Measurements from ENCODE around the gene CHL1.

CHL1 gene

DNA sequence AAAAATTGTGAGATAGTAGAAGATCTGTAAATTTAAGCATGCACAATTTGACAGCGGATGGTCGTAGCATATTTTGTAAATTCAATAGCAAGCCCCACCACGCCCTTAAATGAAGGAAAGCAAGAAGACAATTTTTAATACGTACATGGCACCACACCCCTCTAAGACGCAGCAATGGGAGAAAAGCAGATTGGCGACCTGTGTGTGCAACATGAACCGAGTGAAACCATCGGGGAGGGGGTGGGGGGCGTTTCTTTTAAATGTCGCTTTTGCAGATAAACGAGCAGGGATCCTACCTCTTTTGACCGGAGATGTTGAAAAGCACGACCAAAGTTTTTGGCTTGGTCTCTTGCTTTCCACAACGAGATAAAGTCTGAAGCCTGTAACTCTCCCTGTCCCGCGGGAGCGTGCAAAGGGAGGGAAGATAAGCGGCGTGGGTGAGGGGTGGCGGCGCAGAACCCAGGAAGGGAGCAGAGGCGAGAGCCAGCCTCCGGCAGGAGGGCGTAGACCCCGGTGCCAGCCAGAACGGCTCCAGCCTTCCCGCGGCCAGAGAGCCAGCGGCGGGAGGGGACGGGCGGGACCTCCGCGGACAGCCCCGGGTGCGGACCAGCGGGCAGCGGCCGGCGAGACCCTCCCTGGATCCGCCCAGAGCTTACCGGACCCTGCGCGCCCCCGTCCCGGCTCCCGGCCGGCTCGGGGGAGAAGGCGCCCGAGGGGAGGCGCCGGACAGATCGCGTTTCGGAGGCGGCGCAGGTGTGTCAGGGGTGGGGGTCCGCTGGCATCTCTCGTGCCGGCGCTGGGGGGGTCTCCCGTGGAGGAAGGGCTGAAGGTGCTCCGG lies at the start of gene CHL1:
Gene CHL1 (plus strand): TSS at position 453 of the 838 bp plus-strand sequence. CDS start 123,014 bp downstream, outside the sequence.
- Mint-ChIP-seq H3K4me3 (no peak within 1 kb of the TSS), H3K9me3 (peaks cover 5% of the 10 kb centered on the region), H3K36me3 (ENCODE audit: low read depth) (peaks cover 3% of the 10 kb centered on the region)

DNA sequence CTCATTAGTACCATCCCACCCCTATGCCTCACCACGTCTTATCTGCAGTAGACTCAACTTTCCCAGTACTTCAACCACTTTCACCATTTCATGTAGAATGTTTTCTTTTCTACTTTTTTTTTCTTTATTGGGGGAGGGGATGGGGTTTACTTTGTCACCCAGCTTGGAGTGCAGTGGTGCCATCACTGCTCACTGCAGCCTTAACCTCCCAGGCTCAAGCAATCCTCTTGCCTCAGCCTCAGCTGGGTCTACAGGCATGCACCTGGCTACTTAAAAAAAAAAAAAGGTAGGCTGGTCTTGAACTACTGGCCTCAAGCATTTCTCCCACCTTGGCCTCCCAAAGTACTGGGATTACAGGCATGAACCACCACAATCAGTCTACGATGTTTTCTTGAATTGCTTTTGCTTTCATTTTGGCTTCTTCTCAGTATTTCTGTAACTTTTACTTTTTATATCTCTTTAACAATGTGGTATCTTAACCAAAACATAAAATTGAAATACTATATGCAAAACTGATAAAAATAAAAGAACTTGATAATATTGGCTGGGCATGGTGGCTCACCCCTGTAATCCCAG lies 44.9 kb upstream of the CHL1 start:
- Mint-ChIP-seq H3K36me3 (ENCODE audit: low read depth) (no peaks in the 10 kb centered on the region), H3K4me3 (no peak overlapping the region), H3K9me3 (no peaks in the 10 kb centered on the region), H3K4me1 (ENCODE audit: low read depth) (no peaks in the 10 kb centered on the region), H3K27ac (no peak overlapping the region), H3K27me3 (ENCODE audit: low read depth) (no peaks in the 10 kb centered on the region)

More for the DNA sequence above, at the start of gene CHL1:
- Mint-ChIP-seq H3K27ac (no peak within 1 kb of the TSS), H3K27me3 (ENCODE audit: low read depth) (peaks cover 25% of the 10 kb centered on the region), H3K4me1 (ENCODE audit: low read depth) (peaks cover 2% of the 10 kb centered on the region)

DNA sequence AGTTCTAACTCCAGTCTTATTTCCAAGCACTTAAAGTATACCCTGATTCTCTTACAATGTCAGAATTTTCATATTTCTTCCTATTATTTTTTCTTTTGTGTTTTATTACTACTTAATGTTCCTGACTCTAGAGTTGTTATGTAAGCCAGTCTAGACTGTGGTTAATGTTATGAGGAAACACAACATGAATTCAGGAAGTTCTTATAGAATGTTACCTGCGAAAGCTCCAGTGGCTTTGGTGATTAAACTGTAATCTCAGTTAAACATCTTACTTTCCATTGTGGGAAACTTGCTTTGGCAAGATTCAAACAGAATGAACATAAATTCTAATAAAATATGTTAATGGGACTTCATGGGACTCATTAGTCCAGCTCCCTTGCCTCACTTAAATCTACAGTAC lies 36.6 kb upstream of the CHL1 start:
- no peaks in the 10 kb centered on the region for H3K27me3 Mint-ChIP-seq (ENCODE audit: low read depth)
- no peak overlapping the region for H3K4me3 Mint-ChIP-seq
- H3K36me3 Mint-ChIP-seq (ENCODE audit: low read depth) = no peaks in the 10 kb centered on the region
- H3K9me3 Mint-ChIP-seq = no peaks in the 10 kb centered on the region
- no peaks in the 10 kb centered on the region for H3K4me1 Mint-ChIP-seq (ENCODE audit: low read depth)
- H3K27ac Mint-ChIP-seq = no peak overlapping the region

- Mint-ChIP-seq H3K4me1 (ENCODE audit: low read depth) (no peaks in the 10 kb centered on the region), H3K36me3 (ENCODE audit: low read depth) (no peaks in the 10 kb centered on the region), H3K9me3 (no peaks in the 10 kb centered on the region), H3K27ac (no peak overlapping the region), H3K27me3 (ENCODE audit: low read depth) (no peaks in the 10 kb centered on the region), H3K4me3 (no peak overlapping the region)
Observed at GRCh38 chr3:166071-166470, 30.5 kb upstream of the CHL1 start.

GRCh38 chr3:166799-167198 lies 29.8 kb upstream of the CHL1 start:
- H3K9me3 Mint-ChIP-seq = no peaks in the 10 kb centered on the region
- no peak overlapping the region for H3K27ac Mint-ChIP-seq
- H3K36me3 Mint-ChIP-seq (ENCODE audit: low read depth) = no peaks in the 10 kb centered on the region
- no peaks in the 10 kb centered on the region for H3K4me1 Mint-ChIP-seq (ENCODE audit: low read depth)
- no peak overlapping the region for H3K4me3 Mint-ChIP-seq
- H3K27me3 Mint-ChIP-seq (ENCODE audit: low read depth) = no peaks in the 10 kb centered on the region

DNA sequence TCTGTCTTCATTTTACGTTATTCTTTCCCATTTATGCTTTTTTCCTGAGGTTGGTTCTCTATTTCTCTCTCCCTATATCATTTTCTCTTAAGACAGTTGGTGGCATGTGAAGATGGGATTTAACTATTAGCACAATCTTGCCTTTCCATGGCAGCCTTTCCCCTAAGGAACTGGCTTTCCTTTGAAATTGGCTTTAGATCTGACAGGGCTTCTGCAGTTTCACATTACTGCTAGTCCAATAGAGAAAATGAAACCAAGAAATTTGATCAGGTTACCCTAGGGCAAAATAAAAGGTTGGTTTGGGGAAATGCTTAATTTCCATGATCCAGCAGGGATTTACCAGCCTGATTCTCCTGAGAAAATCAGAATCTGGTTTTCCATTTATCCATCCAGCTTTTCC lies 22.7 kb upstream of the CHL1 start:
- H3K27me3 Mint-ChIP-seq (ENCODE audit: low read depth) = no peaks in the 10 kb centered on the region
- no peaks in the 10 kb centered on the region for H3K36me3 Mint-ChIP-seq (ENCODE audit: low read depth)
- peaks cover 2% of the 10 kb centered on the region for H3K4me1 Mint-ChIP-seq (ENCODE audit: low read depth)
- no peaks in the 10 kb centered on the region for H3K9me3 Mint-ChIP-seq
- no peak overlapping the region for H3K27ac Mint-ChIP-seq
- no peak overlapping the region for H3K4me3 Mint-ChIP-seq

- Mint-ChIP-seq H3K36me3 (ENCODE audit: low read depth) (no peaks in the 10 kb centered on the region), H3K4me3 (no peak overlapping the region), H3K27ac (no peak overlapping the region), H3K9me3 (no peaks in the 10 kb centered on the region), H3K27me3 (ENCODE audit: low read depth) (no peaks in the 10 kb centered on the region), H3K4me1 (ENCODE audit: low read depth) (no peaks in the 10 kb centered on the region)
Observed at GRCh38 chr3:184976-185375, 11.6 kb upstream of the CHL1 start.

GRCh38 chr3:192215-192929 lies 4.2 kb upstream of the CHL1 start:
- Mint-ChIP-seq H3K4me3 (no peak overlapping the region), H3K36me3 (ENCODE audit: low read depth) (peaks cover 3% of the 10 kb centered on the region), H3K9me3 (peaks cover 5% of the 10 kb centered on the region), H3K4me1 (ENCODE audit: low read depth) (peaks cover 2% of the 10 kb centered on the region), H3K27ac (no peak overlapping the region), H3K27me3 (ENCODE audit: low read depth) (peaks cover 15% of the 10 kb centered on the region)

GRCh38 chr3:194001-194400 lies 2.6 kb upstream of the CHL1 start:
- Mint-ChIP-seq H3K27ac (no peak overlapping the region), H3K4me3 (no peak overlapping the region), H3K4me1 (ENCODE audit: low read depth) (peaks cover 2% of the 10 kb centered on the region), H3K27me3 (ENCODE audit: low read depth) (peaks cover 23% of the 10 kb centered on the region), H3K9me3 (peaks cover 5% of the 10 kb centered on the region), H3K36me3 (ENCODE audit: low read depth) (peaks cover 3% of the 10 kb centered on the region)

DNA sequence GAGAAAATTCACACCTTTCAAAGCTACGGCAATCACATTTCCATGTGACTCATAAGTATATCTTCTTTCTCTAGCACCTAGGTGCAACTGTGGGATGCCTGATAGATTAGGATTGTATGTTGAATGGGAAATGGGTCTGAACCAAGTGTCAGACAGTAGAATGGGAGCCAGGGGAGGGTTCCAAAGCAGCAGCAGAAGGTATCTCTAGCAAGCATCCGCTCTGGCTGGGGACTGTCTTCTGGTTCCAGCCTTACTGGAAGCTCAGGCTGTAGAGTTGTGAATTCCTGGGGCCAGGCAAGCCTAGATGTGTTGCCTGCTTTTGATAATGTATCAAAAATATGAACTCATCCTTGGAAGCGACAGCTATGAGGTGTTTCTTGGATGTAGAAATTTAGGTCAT lies 2.1 kb upstream of the CHL1 start:
- Mint-ChIP-seq H3K4me1 (ENCODE audit: low read depth) (peaks cover 2% of the 10 kb centered on the region), H3K36me3 (ENCODE audit: low read depth) (peaks cover 3% of the 10 kb centered on the region), H3K4me3 (no peak overlapping the region), H3K27me3 (ENCODE audit: low read depth) (peaks cover 25% of the 10 kb centered on the region), H3K9me3 (peaks cover 5% of the 10 kb centered on the region), H3K27ac (no peak overlapping the region)

DNA sequence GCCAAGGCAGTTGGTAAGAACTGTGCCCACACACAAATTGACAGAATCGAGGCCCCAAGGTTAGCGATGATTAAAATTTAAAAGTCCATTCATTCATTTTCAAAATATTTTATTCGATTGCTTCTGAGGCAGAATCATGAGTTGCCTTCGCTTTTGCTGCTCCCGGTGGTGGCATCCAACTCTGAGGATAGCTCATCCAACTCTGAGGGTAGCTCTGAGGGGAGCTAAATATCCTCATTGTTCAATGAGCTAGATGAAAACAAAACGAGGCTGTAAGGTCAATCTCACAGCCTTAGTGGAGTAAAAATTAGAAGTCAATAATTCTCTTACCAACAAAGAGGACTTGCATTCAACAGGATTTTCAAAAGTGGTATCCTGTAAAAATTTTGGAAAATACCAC lies 897 bp upstream of the CHL1 start:
- peaks cover 25% of the 10 kb centered on the region for H3K27me3 Mint-ChIP-seq (ENCODE audit: low read depth)
- H3K27ac Mint-ChIP-seq = no peak overlapping the region
- no peak overlapping the region for H3K4me3 Mint-ChIP-seq
- H3K9me3 Mint-ChIP-seq = peaks cover 5% of the 10 kb centered on the region
- H3K4me1 Mint-ChIP-seq (ENCODE audit: low read depth) = peaks cover 2% of the 10 kb centered on the region
- peaks cover 3% of the 10 kb centered on the region for H3K36me3 Mint-ChIP-seq (ENCODE audit: low read depth)

DNA sequence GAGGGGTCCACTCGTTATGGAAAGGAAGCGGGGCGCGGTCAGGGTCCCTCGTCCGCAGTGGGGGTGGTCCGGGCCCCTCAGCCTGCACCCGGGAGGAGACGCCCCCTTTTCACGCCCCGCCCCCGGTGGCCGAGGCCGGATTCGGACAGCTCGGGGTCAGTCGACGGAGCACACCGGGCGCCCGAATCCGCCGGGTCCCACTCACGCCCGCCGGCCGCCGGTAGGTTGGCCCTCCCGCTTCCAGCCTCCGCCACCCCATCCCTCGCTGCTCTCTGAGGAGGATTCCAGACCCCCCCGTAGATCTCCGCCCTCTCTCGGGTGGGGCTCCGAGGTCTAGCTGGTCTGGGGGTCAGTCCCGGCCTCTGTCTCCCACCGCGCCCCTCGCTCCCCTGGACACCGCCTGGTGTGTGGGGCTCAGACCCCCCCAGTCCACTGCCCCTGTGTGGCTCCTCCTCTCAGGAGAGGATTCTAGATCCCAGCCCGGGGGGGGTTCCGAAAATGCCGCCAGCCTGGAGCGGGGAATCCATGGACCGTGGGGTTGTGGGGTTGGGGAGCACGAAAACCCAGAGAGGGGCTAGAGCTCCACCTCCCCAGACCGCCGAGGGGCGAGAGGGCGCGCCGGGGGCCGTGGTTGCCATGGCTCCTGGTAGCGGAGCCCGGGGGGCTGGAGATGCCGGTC lies 725 bp downstream of the CHL1 start:
- no peak overlapping the region for H3K27ac Mint-ChIP-seq
- peaks cover 25% of the 10 kb centered on the region for H3K27me3 Mint-ChIP-seq (ENCODE audit: low read depth)
- no peak overlapping the region for H3K4me3 Mint-ChIP-seq
- H3K9me3 Mint-ChIP-seq = peaks cover 5% of the 10 kb centered on the region
- peaks cover 3% of the 10 kb centered on the region for H3K36me3 Mint-ChIP-seq (ENCODE audit: low read depth)
- peaks cover 2% of the 10 kb centered on the region for H3K4me1 Mint-ChIP-seq (ENCODE audit: low read depth)

DNA sequence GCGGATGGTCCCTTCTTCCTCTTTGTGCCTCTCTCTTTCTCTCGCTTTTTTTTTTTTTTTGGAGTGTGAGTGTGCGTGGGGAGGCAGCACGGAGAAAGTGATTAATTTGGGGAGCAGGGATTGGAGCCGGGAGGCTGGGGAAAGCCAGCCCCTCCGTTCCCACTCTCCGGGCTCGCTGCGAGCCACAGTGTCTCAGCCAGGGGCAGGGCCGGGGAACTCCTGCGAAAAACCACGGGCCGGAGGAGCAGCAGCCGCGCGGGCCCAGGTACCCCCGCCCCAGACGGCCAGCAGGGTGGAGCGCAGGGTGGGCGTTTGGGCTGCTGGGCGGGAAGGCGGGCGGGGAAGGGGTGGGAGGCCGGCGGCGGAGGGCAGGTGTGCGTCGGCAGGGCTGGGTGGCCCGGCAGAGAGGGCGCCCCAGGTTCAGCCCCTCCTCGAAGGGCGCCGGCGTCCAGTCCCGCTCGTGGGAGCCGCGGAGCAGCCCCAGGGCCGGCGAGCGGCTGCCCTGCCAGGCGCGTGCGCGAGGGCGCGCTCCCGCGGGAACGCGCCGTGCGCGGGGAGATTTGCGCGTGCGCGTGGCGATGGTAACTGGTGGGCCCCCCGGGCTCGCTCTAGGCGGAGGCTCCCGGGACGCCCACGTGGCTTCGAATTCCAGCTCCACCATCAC lies 1.4 kb downstream of the CHL1 start:
- Mint-ChIP-seq H3K9me3 (peaks cover 5% of the 10 kb centered on the region), H3K36me3 (ENCODE audit: low read depth) (peaks cover 3% of the 10 kb centered on the region), H3K27me3 (ENCODE audit: low read depth) (peaks cover 25% of the 10 kb centered on the region), H3K4me1 (ENCODE audit: low read depth) (peaks cover 2% of the 10 kb centered on the region), H3K4me3 (no peak overlapping the region), H3K27ac (no peak overlapping the region)

GRCh38 chr3:199835-200234 lies 3.3 kb downstream of the CHL1 start:
- peaks cover 25% of the 10 kb centered on the region for H3K27me3 Mint-ChIP-seq (ENCODE audit: low read depth)
- peaks cover 2% of the 10 kb centered on the region for H3K4me1 Mint-ChIP-seq (ENCODE audit: low read depth)
- peaks cover 5% of the 10 kb centered on the region for H3K9me3 Mint-ChIP-seq

More at GRCh38 chr3:199835-200234, 3.3 kb downstream of the CHL1 start:
- no peak overlapping the region for H3K27ac Mint-ChIP-seq
- H3K4me3 Mint-ChIP-seq = no peak overlapping the region
- peaks cover 3% of the 10 kb centered on the region for H3K36me3 Mint-ChIP-seq (ENCODE audit: low read depth)

Data from T-helper 1 cell treated with Interleukin-12 subunit alpha and Interleukin-12 subunit beta and Interleukin-4 antibody, amounts not matched to agents 30 μg/mL and 1 μg/mL, for 36 hours (primary cell).